H1 (cell line): Measurements from ENCODE around the gene MEIS2. TPM values are rescaled to one million over a fixed set of nuclear protein-coding genes. Genes with fewer than 3 reads are reported as not detected.

ENCODE experiments used
- CREB1 ChIP-seq: IDR thresholded peaks from 2 replicates; pipeline ENCODE4 v1.6.1; 2012; ENCODE audit warnings: inconsistent platforms
- NANOG ChIP-seq: IDR thresholded peaks from 2 replicates; pipeline ENCODE4 v1.6.1; 2011; ENCODE audit warnings: low read length, low read depth, mild to moderate bottlenecking, inconsistent platforms; ENCODE audit not compliant: insufficient read depth, poor library complexity, severe bottlenecking
- POLR2AphosphoS5 ChIP-seq: IDR thresholded peaks from 2 replicates; pipeline ENCODE4 v1.6.1; 2011; ENCODE audit warnings: low read depth, low read length
- TAF7 ChIP-seq: optimal IDR thresholded peaks from 2 replicates; pipeline ENCODE3; 2011; ENCODE audit warnings: low read depth, mild to moderate bottlenecking, inconsistent platforms, low read length, moderate library complexity, borderline replicate concordance
- polyA plus RNA-seq, 7 experiments: library from polyadenylated mRNA; depleted of rRNA in 3 of 7; stranded (reverse) in 5 of 7; unstranded in 2 of 7; fragments of >200 nt in 5 of 7; fragments of 200-250 nt in 2 of 7; gene quantifications; 1 replicate in 5 of 7; 2 replicates in 1 of 7; 4 replicates in 1 of 7; pipeline versions ENCODE4 v1.2.1 to v1.2.3, GENCODE V29; 2011 to 2013; ENCODE audit warnings: missing spikeins in 2 of 7, mixed read lengths in 2 of 7
- total RNA-seq: library from RNA; stranded (reverse); fragmentation: NEBNext Ultra II Directional; extraction: Animal tissue kit (Norgen Biotek cat#: 25700); gene quantifications from 2 replicates; pipeline ENCODE4 v1.2.1, GENCODE V29; 2021

MEIS2 gene
- total and polyA plus RNA-seq, 2 of the 8 experiments (the other 6 are each of a cell fraction or from before 2014, with no cell fraction given), result 0.22 to 1.2 TPM

DNA sequence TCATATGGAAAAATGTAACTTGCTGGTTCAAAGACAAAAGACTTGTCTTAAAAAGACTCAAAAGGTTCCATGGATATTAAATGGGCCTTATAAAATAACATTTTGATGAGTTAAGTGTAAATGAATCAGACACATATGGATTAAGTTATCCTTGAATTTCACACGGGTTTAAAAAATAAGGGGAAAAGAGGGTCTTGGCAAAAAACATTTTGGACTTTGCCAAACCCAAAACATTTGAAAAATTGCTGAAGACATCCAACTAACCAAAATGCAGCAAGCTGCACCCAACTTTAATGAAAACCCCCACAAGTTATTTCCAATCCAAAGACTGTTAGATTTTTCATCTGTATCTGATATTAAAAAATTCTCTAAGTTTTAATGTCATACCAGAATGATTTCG is 200.7 kb downstream of the MEIS2 start (continued):
- no peak for TF ChIP-seq NANOG
- TF ChIP-seq CREB1, result no peak
- no peak for TF ChIP-seq TAF7
- no peak for TF ChIP-seq POLR2AphosphoS5
